ENCODE results near the gene PLA2G7. TPM values are rescaled to one million over a fixed set of nuclear protein-coding genes. Genes with fewer than 3 reads are reported as not detected.
"Not testable (repeated sequence)": the region's sequence is repeated elsewhere in the genome, so short reads cannot be mapped to it uniquely, and the experiment has no call there.

The PLA2G7 gene
- total and polyA plus RNA-seq, 10 of the 15 experiments (the other 5 are each of a cell fraction or from before 2014, with no cell fraction given) = not detected

- H3K9ac ChIP-seq (ENCODE audit: control insufficient read depth, insufficient read depth, low read length) = no peak overlapping the region
- SMC1A ChIA-PET (ENCODE audit: uncharacterized antibody, unreplicated experiment) = no interaction called here
- H3K36me3 ChIP-seq (ENCODE audit: control insufficient read depth in 2 of 2, insufficient read depth in 2 of 2, low read length in 1 of 2) = no peaks in the 10 kb centered on the region
- ATAC-seq (no peak), DNase-seq (ENCODE audit: low read depth, low spot score) (no peak), FAIRE-seq (no peak)
- no peak overlapping the region for H3K4me3 ChIP-seq
- CTCF ChIA-PET = interaction anchor here (1.0 kb wide), 1 partner anchor 17 kb away, joined by 3 read pairs; no protein-coding TSS in a partner anchor
- no peak overlapping the region for H2AFZ ChIP-seq (ENCODE audit: control insufficient read depth, low read depth, low read length)
- no peaks in the 10 kb centered on the region for H3K79me2 ChIP-seq (ENCODE audit: control insufficient read depth, insufficient read depth, low read length)
- no TSS peak for BruUV-seq (replicated peaks)
- TF ChIP-seq NFYB (IDR thresholded peaks at IDR 0.05; ENCODE audit: insufficient read depth, low read depth, low read length) (no peak), YY1 (IDR thresholded peaks at IDR 0.05; ENCODE audit: low read depth, low read length) (no peak), SUZ12 (IDR thresholded peaks at IDR 0.05; ENCODE audit: unreplicated experiment) (no peak)
- TF ChIP-seq, protein P1, sequence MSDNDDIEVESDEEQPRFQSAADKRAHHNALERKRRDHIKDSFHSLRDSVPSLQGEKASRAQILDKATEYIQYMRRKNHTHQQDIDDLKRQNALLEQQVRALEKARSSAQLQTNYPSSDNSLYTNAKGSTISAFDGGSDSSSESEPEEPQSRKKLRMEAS (IDR thresholded peaks at IDR 0.05; ENCODE audit: low read depth, low read length) = no peak
- POLR2A ChIA-PET = no interaction called here
- no peak overlapping the region for H3K4me2 ChIP-seq (ENCODE audit: control insufficient read depth, insufficient read depth)
- in situ Hi-C loops (cut with MboI) (no loop called here), intact Hi-C loops (cut with micrococcal nuclease; ENCODE audit: unreplicated experiment) (no loop called here)
- no peaks in the 10 kb centered on the region for H3K27me3 ChIP-seq (replicated peaks in 1 of 2; ENCODE audit: control insufficient read depth in 2 of 2, insufficient read depth in 2 of 2, low read length in 1 of 2)
- H3K4me1 ChIP-seq (ENCODE audit: control insufficient read depth, insufficient read depth, low read length) = no peaks in the 10 kb centered on the region
- H4K20me1 ChIP-seq (ENCODE audit: control insufficient read depth, insufficient read depth) = no peaks in the 10 kb centered on the region
- WGBS (ENCODE audit: insufficient coverage, insufficient replicate concordance, low lambda C conversion rate, missing lambda C conversion rate) = 59% methylated on average over 5 of the region's 5 CpGs
- no peak overlapping the region for H3K27ac ChIP-seq (ENCODE audit: control insufficient read depth, insufficient read depth)
- RAD21 ChIA-PET (ENCODE audit: unreplicated experiment) = no interaction called here
- no peaks in the 10 kb centered on the region for H3K9me3 ChIP-seq (replicated peaks; ENCODE audit: control insufficient read depth, insufficient read depth, low read length)
Measured at GRCh38 chr6:46764961-46765360, 29.8 kb upstream of the PLA2G7 start.

DNA sequence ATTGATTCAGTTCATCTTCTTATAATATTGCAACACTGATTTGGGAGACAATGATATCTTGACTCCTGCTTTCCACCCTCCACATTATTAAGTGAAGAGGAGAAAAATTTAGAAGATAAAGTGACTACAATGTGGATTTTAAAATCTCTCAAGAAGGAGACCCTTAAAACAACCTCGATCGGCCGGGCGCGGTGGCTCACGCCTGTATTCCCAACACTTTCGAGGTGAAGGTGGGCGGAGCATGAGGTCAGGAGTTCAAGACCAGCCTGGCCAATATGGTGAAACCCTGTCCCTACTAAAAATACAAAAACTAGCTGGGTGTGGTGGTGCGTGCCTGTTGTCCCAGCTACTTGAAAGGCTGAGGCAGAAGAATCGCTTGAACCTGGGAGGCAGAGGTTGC is 29.1 kb upstream of the PLA2G7 start:
- H3K36me3 ChIP-seq (ENCODE audit: control insufficient read depth in 2 of 2, insufficient read depth in 2 of 2, low read length in 1 of 2); H4K20me1 ChIP-seq (ENCODE audit: control insufficient read depth, insufficient read depth); POLR2A ChIA-PET; H3K4me1 ChIP-seq (ENCODE audit: control insufficient read depth, insufficient read depth, low read length); H3K4me3 ChIP-seq; H2AFZ ChIP-seq (ENCODE audit: control insufficient read depth, low read depth, low read length); BruUV-seq (replicated peaks); in situ Hi-C loops (cut with MboI); H3K9me3 ChIP-seq (replicated peaks; ENCODE audit: control insufficient read depth, insufficient read depth, low read length); H3K27ac ChIP-seq (ENCODE audit: control insufficient read depth, insufficient read depth); H3K4me2 ChIP-seq (ENCODE audit: control insufficient read depth, insufficient read depth); H3K27me3 ChIP-seq (replicated peaks in 1 of 2; ENCODE audit: control insufficient read depth in 2 of 2, insufficient read depth in 2 of 2, low read length in 1 of 2); DNase-seq (ENCODE audit: low read depth, low spot score); intact Hi-C loops (cut with micrococcal nuclease; ENCODE audit: unreplicated experiment); SMC1A ChIA-PET (ENCODE audit: uncharacterized antibody, unreplicated experiment); CTCF ChIA-PET; RAD21 ChIA-PET (ENCODE audit: unreplicated experiment); H3K79me2 ChIP-seq (ENCODE audit: control insufficient read depth, insufficient read depth, low read length); FAIRE-seq; ATAC-seq; H3K9ac ChIP-seq (ENCODE audit: control insufficient read depth, insufficient read depth, low read length): not testable (repeated sequence)
- WGBS (ENCODE audit: insufficient coverage, insufficient replicate concordance, low lambda C conversion rate, missing lambda C conversion rate) = 52% methylated on average over 10 of the region's 10 CpGs

All from GM12878 (cell line).